ENCODE measurements around the gene SPPL3. TPM values are rescaled to one million over a fixed set of nuclear protein-coding genes. Genes with fewer than 3 reads are reported as not detected.
"Not testable (repeated sequence)": the region's sequence is repeated elsewhere in the genome, so short reads cannot be mapped to it uniquely, and the experiment has no call there.

The SPPL3 gene, protein sequence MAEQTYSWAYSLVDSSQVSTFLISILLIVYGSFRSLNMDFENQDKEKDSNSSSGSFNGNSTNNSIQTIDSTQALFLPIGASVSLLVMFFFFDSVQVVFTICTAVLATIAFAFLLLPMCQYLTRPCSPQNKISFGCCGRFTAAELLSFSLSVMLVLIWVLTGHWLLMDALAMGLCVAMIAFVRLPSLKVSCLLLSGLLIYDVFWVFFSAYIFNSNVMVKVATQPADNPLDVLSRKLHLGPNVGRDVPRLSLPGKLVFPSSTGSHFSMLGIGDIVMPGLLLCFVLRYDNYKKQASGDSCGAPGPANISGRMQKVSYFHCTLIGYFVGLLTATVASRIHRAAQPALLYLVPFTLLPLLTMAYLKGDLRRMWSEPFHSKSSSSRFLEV
- total RNA-seq (2014; rRNA removed; shearing (Covaris generic)) = 3.9 and 9.7 TPM in 2 replicates

DNA sequence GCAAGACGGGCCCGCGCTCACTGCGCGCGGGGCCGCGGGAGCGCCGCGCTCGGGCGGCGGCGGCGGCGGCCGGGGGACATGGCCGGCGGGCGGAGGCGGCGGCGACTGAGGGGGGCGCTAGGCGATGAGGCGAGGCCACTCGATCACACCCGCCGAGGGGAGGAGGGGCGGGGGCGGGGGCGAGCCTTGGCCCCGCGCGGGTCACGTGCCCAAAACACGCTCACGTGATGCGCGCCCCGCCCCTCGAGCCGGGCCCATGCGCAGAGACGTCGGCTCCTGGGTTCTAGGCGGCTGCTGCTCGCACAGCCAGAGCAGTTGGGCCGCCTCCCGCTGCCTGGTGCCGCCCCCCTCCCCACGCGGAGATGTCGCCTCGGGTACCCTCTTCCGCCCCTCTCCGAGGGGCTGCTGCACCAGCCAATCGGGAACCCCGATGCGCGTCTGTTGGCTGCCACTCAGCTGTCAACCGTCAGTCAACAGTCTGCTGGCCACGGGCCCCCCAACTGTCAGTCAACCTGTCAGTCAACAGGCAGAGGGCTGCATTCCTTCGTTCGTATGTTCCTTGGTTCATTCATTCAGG, at the start of gene SPPL3:
Gene SPPL3, minus strand, starts transcription at position 162 of the 577 bp plus-strand sequence. CDS start 491 bp downstream, outside the sequence.
- DNase-seq (ENCODE audit: low read depth) = peak; percentile 80

DNA sequence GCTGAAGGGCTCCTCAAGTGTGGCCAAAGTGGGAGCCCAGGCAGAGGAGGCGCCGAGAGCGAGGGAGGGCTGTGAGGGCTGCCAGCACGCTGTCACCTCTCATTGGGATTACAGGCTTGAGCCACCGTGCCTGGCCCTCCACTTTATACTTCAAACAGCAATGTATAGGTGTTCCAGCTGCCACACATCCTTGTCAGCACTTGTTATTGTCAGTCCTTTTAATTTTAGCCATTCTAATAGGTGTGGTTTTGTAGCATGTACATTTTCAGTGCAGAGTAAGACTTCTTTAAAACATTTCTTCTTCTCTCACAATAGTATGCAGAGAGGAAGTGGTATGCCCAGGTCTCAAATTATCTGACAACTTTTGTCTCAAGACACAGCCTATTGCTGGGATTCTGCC, 46.6 kb upstream of the SPPL3 start:
- no peak for DNase-seq (ENCODE audit: low read depth)

DNA sequence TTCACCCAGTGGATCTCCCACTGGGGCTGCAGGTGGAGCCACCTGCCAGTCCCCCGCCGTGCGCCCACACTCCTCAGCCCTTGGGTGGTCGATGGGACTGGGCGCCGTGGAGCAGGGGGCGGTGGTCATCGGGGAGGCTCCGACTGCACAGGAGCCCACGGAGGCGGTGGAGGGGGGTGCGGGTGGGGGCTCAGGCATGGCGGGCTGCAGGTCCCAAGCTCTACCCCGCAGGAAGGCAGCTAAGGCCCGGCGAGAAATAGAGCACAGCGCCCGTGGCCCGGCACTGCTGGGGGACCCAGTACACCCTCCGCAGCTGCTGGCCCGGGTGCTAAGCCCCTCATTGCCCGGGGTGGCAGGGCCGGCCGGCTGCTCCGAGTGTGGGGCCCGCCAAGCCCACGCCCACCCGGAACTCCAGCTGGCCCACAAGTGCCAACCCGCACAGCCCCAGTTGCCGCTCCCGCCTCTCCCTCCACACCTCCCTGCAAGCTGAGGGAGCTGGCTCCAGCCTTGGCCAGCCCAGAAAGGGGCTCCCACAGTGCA, 46.2 kb upstream of the SPPL3 start:
- not testable (repeated sequence) for DNase-seq (ENCODE audit: low read depth)

DNA sequence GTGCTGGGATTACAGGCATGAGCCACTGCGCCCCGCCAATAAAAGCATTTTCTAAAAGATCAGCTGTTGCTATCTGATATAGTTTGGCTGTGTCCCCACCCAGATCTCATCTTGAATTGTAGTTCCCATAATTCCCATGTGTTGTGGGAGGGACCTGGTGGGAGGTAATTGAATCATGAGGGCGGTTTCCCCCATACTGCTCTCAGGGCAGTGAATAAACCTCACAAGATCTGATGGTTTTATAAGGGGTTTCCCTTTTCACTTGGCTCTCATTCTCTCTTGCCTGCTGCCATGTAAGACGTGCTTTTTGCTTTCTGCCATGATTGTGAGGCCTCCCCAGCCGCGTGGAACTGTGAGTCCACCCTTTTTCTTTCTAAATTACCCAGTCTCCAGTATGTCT, 41.4 kb upstream of the SPPL3 start:
- not testable (repeated sequence) for DNase-seq (ENCODE audit: low read depth)

DNA sequence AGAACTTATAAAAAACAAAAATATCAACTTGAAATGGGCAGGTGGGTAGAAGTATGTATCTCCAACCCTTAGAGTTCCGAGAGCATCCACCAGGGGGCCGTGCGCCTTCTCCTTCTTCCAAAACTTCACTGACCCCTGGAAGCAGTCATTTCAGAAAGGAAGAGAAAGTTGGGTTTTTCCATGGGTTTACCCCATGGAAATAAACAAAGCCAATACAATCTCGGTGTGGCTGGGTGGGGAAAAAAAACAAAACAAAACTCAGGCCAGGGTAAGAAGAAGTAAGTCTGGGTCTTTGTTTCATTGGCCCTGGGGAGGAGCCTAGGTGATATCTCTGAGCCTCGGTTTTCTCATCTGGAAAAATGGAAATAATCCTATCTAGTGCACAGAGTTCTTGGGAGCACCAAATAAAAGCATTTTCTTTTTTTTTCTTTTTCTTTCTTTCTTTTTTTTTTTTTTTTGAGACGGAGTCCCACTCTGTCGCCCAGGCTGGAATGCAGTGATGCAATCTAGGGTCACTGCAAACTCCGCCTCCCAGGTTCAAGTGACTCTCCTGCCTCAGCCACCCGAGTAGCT, 40.6 kb upstream of the SPPL3 start:
- DNase-seq (ENCODE audit: low read depth) = peak; percentile 38

DNA sequence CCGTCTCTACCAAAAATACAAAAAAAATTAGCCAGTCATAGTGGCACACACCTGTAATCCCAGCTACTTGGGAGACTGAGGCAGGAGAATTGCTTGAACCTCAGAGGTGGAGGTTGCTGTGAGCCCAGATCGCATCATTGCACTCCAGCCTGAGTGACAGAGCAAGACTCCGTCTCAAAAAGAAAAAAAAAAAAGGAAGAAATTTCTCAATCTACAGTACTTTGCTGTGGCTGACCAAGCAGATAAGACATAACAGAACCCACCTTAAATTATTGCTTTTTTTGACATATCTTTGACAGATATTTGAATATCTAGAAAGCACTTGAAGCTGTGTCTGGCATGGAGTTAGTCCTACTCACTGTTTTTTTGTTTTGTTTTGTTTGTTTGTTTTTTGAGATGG, 39.3 kb upstream of the SPPL3 start:
- DNase-seq (ENCODE audit: low read depth) = no peak

DNA sequence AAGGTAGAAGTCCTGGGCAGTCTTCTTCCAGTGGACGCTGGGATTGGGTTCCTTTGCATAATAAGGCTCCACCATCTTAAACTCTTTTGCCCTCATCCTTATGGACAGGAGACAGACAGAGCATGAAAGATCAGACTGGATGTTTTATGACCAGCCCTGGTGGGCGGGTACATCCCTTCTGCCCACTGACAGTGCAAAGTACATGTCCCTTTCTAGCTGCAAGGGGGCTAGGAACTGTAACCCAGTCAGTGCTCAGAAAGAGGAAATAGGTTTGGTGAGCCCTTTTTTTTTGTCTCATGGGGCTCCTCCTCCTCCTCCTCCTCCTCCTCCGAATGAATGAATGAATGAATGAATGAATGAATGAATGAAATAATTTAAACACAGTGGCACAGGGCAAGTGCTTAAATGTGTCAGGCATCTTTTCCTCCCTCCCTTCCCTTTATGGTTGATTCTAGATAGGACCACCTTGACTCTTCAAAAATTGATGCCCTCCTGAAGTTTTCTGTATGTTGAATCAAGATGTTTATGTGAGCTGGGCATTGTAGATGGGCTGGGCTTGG, 37.8 kb upstream of the SPPL3 start:
- no peak for DNase-seq (ENCODE audit: low read depth)

DNA sequence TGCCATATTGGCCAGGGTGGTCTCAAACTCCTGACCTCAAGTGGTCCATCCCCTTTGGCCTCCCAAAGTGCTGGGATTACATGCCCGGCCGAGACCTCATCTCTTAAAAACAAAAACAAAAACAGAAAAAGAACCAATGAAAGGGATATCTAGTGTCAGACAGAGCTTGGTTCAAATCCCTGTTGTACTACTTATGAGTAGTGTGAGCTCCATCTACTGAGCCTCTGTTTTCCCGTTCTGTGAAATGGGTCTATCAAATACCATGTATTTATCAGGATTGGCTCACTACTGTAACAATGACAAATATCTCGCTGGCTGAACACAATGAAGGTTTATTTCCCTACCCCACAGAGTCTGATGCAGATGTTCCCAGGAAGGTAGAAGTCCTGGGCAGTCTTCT, 37.3 kb upstream of the SPPL3 start:
- no peak for DNase-seq (ENCODE audit: low read depth)

DNA sequence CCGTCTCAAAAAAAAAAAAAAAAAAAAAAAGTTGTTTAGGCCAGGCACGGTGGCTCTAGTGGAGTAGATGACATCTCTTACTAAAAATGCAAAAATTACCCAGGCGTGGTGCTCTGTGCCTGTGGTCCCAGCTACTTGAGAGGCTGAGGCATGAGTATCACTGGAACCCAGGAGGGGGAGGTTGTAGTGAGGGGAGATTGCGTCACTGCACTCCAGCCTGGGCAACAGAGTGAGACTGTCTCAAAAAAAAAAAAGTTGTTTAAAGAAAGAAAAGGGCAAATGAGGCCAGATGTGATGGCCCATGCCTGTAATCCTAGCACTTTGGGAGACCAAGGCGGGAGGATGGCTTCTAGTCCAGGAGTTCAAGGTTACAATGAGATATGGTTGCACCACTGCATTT, 36.6 kb upstream of the SPPL3 start:
- peak; percentile 51 for DNase-seq (ENCODE audit: low read depth)

DNA sequence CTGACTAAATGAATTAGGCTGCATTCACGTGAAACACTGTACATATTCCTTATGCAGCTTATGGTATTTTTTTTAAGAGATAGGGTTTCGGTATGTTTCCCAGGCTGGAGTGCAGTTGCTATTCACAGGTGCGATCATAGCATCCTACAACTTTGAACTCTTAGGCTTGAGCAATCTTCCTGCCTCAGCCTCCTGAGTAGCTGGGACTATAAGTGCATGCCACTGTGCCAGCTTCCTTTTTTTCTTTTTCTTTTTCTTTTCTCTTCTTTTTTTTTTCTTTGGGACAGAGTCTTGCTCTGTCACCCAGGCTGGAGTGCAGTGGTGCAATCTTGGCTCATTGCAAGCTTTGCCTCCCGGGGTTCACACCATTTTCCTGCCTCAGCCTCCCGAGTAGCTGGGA, 35.8 kb upstream of the SPPL3 start:
- no peak for DNase-seq (ENCODE audit: low read depth)

DNA sequence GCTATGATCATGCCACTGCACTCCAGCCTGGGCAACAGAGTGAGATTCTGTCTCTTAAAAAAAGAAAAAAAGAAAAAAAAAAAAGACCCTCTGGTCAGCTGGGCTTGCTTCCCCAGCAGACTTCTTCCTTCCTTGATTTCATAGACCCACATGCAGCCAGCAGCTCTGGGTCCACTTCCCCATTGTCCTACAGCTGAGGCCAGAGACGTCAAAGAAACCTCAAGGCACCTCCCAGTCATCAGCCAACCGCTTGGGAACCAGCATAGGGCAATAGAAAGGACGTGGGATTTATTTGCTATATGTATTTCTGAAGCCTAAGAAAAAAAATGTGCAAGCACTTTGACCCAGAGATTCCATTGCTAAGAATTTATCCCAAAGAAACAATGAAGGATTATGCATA, 35.4 kb upstream of the SPPL3 start:
- DNase-seq (ENCODE audit: low read depth) = no peak

DNA sequence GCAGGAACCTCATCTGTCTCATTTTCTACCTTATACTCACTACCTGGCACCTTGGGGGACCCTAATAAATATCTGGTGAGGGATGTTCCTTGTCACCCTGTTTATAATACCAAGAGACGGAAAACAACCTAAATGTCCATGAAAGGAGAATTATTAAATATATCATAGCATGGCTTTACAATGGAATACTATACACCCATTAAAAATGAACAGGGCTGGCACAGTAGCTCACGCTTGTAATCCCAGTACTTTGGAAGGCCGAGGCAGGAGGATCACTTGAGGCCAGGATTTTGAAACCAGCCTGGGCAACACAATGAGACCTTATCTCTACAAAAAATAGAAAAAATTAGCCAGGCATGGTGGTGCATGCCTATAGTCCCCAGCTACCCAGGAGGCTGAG, 34.3 kb upstream of the SPPL3 start:
- no peak for DNase-seq (ENCODE audit: low read depth)

DNA sequence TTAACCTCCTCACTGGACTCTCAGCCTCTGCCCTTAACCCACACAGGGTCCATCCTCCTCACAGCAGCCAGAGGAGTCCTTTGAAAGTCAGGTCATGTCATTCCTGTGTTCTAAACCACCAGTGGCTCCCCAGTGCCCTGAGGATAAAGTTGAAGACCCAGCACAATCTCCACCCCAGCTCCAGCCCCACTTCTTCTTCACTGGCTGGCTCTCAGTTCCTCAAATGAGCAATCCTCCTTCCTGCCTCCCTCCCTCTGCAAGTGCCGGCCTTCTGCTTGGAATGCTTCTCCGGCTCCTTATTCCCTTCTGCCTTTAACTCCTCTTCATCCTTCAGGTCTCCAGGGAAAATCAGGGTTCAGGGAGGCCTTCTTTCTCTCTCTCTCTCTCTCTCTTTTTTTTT, 32.0 kb upstream of the SPPL3 start:
- no peak for DNase-seq (ENCODE audit: low read depth)

DNA sequence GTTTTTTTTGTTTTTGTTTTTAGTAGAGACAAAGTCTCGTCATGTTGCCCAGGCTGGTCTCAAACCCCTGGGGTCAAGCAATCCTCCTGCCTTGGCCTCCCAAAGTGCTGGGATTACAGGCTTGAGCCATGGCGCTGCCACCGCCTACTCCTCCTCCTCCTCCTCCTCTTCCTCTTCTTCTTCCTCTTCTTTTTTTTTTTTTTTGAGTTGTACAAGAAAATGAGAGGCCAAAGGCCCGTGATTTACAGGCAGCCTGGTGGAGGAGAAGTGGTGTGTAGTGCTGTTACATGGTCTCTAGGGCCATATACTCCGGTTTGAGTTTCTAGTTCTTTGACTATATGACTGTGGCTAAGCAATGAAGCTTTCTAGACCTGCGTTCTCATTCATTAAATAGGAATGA, 29.6 kb upstream of the SPPL3 start:
- no peak for DNase-seq (ENCODE audit: low read depth)

DNA sequence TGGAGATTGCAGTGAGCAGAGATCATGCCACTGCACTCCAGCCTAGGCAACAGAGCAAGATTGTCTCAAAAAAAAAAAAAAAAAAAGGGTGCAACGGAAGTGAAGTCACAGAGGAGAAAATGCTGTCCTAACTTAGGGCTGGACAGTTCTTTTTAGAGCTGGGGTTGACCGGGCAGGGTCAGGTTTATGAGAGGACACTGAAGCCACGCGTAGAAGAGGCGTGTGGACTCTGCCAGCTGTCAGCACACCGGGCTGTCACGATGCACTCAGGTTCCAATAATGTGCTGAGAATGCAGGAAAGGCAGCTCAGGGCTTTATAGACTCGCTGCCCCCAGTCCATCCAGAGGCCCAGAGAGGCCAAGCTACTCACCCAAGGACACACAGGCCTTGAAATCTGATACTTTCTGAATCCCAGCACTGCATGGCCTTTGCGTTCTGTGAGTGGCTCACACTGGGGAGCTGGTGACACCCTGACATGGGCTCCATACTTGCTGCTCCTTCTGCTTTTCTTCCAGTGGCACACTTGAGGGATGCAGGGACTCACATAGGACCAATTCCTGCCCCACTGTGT, 28.9 kb upstream of the SPPL3 start:
- no peak for DNase-seq (ENCODE audit: low read depth)

DNA sequence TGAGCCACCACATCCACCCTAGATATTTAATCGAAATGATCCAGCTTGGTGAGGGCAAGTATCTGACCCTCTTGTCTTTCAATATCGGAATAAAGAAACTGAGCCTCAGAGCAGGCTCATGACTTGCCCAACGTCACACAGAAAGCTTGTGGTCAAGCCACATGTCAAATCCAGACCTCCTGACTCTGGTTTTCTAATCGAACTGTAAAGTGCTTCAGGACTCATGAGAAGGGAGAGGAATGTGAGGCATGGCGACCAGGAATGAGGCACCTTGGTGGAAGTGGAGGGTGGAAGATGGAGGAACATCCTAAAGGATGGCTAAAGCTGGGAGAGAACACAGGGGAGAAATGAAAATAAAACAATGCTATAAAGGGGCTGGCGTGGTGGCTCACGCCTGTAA, 27.9 kb upstream of the SPPL3 start:
- DNase-seq (ENCODE audit: low read depth) = no peak

DNA sequence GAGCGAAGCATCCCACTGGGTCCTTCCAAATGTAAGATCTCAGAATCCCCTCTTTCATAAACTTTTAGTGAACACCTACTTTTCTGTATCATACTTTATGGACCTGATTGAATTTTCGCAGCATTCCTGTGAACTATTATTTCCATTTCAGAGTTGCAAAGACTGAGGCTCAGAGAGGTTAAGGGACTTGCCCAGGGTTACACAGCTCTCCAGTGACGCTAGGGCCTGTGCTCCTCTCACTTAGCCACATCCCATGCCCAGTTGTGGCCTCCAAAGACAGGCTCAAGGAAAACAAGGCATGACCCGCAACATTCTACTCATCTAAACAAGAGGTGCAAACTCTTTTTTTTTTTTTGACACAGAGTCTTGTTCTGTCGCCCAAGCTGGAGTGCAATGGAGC, 25.9 kb upstream of the SPPL3 start:
- DNase-seq (ENCODE audit: low read depth) = no peak

DNA sequence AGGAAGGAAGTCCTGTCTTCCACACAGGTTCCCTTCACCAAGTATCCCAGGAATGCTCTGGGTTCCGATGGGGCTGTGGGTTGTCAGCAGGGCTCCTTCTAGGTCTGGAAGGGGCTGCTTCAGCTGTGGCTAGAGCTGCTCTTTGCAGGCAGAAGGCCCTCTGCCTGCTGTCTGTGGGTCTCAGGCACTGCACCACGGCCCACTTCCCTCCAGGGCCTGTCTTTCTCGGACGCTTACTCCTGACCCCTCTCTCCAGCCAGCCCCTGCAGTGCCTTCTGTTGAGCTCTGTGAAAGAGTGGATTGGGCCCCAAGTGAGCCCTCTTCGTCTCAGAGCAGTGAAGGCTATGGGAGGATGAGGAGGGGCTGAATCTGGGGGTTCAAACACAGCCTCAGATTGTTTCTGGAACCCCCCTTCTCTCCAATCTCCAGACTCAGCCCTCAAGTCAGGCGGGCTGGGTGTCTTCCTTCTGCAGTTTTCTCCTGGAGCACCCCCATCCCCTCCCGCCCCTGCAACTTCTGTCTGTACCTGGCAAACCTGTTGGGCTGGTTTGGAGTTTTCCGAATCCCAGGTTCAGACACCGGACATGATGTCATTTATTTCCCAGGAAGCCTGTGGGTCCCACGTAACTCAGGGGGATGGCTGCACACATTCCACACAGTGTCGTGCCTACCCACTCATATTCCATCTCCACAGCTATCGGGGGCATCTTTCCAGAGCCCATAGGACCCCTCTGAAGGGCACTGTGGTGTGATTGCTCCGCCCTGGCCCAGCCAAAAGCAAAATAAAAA, 24.9 kb upstream of the SPPL3 start:
- no peak for DNase-seq (ENCODE audit: low read depth)

DNA sequence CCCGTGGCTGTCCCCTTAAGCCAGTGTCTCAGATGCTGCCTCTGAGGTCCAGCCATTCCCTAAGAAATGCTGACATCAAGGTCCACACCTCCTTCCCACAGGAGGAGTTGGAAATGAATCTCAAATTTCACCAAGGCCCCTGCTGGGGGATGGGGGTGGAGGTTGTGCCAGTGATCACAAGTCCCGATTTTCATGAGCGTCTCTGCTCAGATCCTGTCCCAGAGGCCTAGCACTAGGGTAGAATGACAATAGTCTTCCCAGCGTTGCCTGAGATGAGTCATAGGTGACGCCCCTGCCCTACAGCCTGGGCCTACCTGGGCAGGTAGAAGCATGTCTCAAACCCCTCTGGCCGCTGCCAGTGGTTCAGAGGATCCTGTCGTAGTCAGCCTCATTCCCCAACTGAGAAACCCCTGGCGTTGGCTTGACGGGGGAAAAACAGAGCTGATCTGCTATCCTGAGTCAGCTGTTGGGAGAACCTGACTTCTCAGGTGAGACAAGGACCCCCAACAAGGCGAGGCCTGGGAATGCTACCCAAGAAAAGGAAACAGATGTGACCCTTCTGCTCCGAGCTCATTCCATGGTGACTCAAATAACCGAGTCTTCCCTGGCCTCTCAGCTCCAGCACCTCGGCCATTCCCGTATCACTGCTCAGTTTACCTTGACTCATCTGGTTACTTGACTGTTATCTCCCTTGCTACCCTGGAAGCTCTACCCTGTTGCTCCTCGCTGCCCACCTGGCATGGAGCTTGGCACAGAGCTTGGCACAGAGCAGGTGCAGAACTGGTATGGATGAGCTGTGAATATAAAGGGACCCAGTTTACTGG, 21.8 kb upstream of the SPPL3 start:
- no peak for DNase-seq (ENCODE audit: low read depth)

DNA sequence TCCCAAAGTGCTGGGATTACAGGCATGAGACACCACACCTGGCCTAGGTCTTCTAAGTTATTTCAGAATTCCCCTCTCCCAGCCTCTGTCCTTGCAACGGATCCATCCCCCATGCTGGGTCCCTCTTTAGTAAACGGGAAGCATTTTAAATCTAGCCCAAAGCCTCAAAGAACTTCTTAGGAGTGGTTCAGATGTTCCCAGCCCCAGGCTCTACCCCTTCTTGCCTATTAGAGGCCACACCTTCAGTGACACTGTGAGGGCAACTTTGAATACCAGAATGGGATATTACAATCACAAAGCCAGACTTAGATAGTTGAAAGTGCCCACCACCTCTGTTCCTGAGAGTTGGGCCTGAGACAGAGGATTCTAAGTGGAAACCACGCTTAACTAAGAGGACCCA, 18.1 kb upstream of the SPPL3 start:
- DNase-seq (ENCODE audit: low read depth) = no peak

DNA sequence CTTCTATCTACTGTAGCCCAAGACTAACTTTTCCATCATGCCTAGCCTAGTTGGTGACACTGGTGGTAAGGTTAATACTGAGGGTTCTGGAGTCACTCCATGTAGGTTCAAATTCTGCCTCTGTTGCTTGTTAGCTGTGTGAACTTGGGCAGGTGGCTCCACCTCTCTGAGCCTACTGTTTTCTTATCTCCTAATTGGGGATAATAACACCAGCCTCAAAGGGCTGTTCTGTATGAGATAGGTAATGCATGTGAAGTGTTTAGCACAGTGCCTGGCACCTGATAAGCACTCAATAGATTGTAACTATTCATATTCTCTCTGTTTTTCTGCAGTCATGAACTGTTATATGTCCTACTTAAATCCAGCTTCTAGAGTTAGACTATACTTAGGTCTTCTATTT, 17.5 kb upstream of the SPPL3 start:
- DNase-seq (ENCODE audit: low read depth) = no peak

Measured in M059J (cell line).